GM12878 (cell line): ENCODE results near the gene SGTB. TPM values are rescaled to one million over a fixed set of nuclear protein-coding genes. Genes with fewer than 3 reads are reported as not detected.

ENCODE experiments used
- BCLAF1 ChIP-seq: fragments of 450-650 bp; IDR thresholded peaks from 2 replicates; pipeline ENCODE4 v1.6.1; 2017; ENCODE audit warnings: antibody characterized with exemption, mild to moderate bottlenecking, moderate library complexity
- CHD2 ChIP-seq: IDR thresholded peaks from 2 replicates; pipeline ENCODE4 v1.6.1; 2011; ENCODE audit warnings: low read depth, low read length, improper control_type of control experiment, borderline replicate concordance
- ESRRA ChIP-seq: IDR thresholded peaks from 2 replicates; pipeline ENCODE4 v1.6.1; 2012; ENCODE audit warnings: mild to moderate bottlenecking, low read length, improper control_type of control experiment
- FOXK2 ChIP-seq: fragments of 450-650 bp; IDR thresholded peaks from 2 replicates; pipeline ENCODE4 v1.6.1; 2017; ENCODE audit warnings: mild to moderate bottlenecking, moderate library complexity
- HDGF ChIP-seq: fragments of 450-650 bp; IDR thresholded peaks from 2 replicates; pipeline ENCODE4 v1.6.1; 2016; ENCODE audit warnings: antibody characterized with exemption
- NBN ChIP-seq: fragments of 450-650 bp; IDR thresholded peaks from 2 replicates; pipeline ENCODE4 v1.6.1; 2016
- PKNOX1 ChIP-seq: fragments of 450-650 bp; IDR thresholded peaks from 2 replicates; pipeline ENCODE4 v1.6.1; 2016; ENCODE audit warnings: mild to moderate bottlenecking
- RAD51 ChIP-seq: fragments of 450-650 bp; IDR thresholded peaks from 2 replicates; pipeline ENCODE4 v1.6.1; 2016; ENCODE audit warnings: moderate library complexity, mild to moderate bottlenecking, inconsistent platforms
- REST ChIP-seq: IDR thresholded peaks from 2 replicates; pipeline ENCODE4 v1.6.1; 2012; ENCODE audit warnings: mild to moderate bottlenecking, low read depth, low read length
- SPI1 ChIP-seq: IDR thresholded peaks from 2 replicates; pipeline ENCODE4 v1.6.1; 2011; ENCODE audit warnings: low read depth, mild to moderate bottlenecking, low read length, moderate library complexity, borderline replicate concordance; ENCODE audit not compliant: insufficient read depth
- SRF ChIP-seq, 2 experiments: IDR thresholded peaks; 2 replicates each; pipeline ENCODE4 v1.6.1; 2011; ENCODE audit warnings: low read depth in 2 of 2, low read length in 2 of 2, mild to moderate bottlenecking in 1 of 2, moderate library complexity in 1 of 2
- STAT1 ChIP-seq: fragments of 450-650 bp; conservative IDR thresholded peaks from 2 replicates; pipeline ENCODE4 v1.6.1; 2014; ENCODE audit warnings: antibody characterized with exemption, mild to moderate bottlenecking
- YBX1 ChIP-seq: fragments of 450-650 bp; IDR thresholded peaks from 2 replicates; pipeline ENCODE4 v1.6.1; 2016; ENCODE audit warnings: antibody characterized with exemption
- polyA plus RNA-seq, 11 experiments: library from polyadenylated mRNA; depleted of rRNA in 4 of 11; unstranded in 6 of 11; stranded (reverse) in 5 of 11; fragments of >200 nt; fragmentation: Nextera tagmentation in 4 of 11; fragmentation: Illumina TruSeq in 1 of 11; extraction: Ambion mirVana in 4 of 11; extraction: Trizol in 1 of 11; gene quantifications; 1 replicate in 1 of 11; 2 replicates in 10 of 11; pipeline versions ENCODE4 v1.2.1 to v1.2.3, GENCODE V29; 2011 to 2016; ENCODE audit warnings: inconsistent platforms in 2 of 11, missing spikeins in 2 of 11, low read depth in 1 of 11
- total RNA-seq, 4 experiments: library from RNA; depleted of rRNA in 3 of 4; stranded (reverse); fragments of >200 nt in 3 of 4; fragmentation: Illumina TruSeq in 1 of 4; extraction: Trizol in 1 of 4; gene quantifications; 2 replicates each; pipeline versions ENCODE4 v1.2.1 to v1.2.3, GENCODE V29; 2013 to 2021
- TF ChIP-seq, protein P1 (sequence below): fragments of 450-650 bp; IDR thresholded peaks from 2 replicates; pipeline ENCODE4 v1.6.1; 2018; ENCODE audit warnings: mild to moderate bottlenecking, low read depth, moderate library complexity; ENCODE audit not compliant: partially characterized antibody

SGTB gene
- total and polyA plus RNA-seq, 10 of the 15 experiments (the other 5 are each of a cell fraction or from before 2014, with no cell fraction given): 1.0 to 7.8 (median 5.4) TPM

DNA sequence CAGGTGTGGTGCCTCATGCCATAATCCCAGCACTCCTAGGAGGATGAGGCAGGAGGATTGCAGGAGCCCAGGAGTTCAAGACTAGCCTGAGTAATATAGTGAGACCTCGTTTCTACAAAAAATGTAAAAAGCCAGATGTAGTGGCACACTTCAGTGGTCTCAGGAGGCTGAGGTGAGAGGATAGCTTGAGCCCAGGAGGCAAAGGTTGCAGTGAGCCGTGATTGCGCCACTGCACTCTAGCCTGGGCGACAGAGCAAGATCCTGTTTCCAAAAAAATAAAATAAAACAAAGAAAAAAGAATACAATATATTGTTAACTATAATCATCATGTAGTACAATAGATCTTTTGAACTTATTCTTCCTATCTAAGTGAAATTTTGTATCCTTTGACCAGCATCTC is 16.4 kb upstream of the SGTB start (continued):
- TF ChIP-seq, protein P1, sequence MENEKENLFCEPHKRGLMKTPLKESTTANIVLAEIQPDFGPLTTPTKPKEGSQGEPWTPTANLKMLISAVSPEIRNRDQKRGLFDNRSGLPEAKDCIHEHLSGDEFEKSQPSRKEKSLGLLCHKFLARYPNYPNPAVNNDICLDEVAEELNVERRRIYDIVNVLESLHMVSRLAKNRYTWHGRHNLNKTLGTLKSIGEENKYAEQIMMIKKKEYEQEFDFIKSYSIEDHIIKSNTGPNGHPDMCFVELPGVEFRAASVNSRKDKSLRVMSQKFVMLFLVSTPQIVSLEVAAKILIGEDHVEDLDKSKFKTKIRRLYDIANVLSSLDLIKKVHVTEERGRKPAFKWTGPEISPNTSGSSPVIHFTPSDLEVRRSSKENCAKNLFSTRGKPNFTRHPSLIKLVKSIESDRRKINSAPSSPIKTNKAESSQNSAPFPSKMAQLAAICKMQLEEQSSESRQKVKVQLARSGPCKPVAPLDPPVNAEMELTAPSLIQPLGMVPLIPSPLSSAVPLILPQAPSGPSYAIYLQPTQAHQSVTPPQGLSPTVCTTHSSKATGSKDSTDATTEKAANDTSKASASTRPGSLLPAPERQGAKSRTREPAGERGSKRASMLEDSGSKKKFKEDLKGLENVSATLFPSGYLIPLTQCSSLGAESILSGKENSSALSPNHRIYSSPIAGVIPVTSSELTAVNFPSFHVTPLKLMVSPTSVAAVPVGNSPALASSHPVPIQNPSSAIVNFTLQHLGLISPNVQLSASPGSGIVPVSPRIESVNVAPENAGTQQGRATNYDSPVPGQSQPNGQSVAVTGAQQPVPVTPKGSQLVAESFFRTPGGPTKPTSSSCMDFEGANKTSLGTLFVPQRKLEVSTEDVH: no peak
- no peak for TF ChIP-seq BCLAF1
- TF ChIP-seq FOXK2: no peak
- no peak for TF ChIP-seq ESRRA
- no peak for TF ChIP-seq CHD2
- no peak for TF ChIP-seq HDGF
- TF ChIP-seq PKNOX1: no peak
- TF ChIP-seq RAD51: no peak
- no peak for TF ChIP-seq SRF (IDR thresholded peaks at IDR 0.05; ENCODE audit: low read depth in 2 of 2, low read length in 2 of 2)
- TF ChIP-seq REST: no peak
- no peak for TF ChIP-seq NBN
- TF ChIP-seq STAT1: no peak
- no peak for TF ChIP-seq YBX1
- TF ChIP-seq SPI1: no peak
